Hepatocyte (in vitro differentiated cells): Measurements from ENCODE around the gene SCFD2.

Experiments used
- CTCF ChIP-seq: fragments of 200-600 bp; sonication (generic); IDR thresholded peaks from 2 replicates; pipeline ENCODE4 v1.5.1; 2016; ENCODE audit warnings: antibody characterized with exemption, mild to moderate bottlenecking; ENCODE audit not compliant: poor library complexity
- EZH2 ChIP-seq: fragments of 200-600 bp; sonication (generic); IDR thresholded peaks from 2 replicates; pipeline ENCODE4 v1.6.1; 2016; ENCODE audit warnings: antibody characterized with exemption, mild to moderate bottlenecking, borderline replicate concordance
- EZH2phosphoT487 ChIP-seq: fragments of 200-600 bp; sonication (generic); IDR thresholded peaks from one replicate; pipeline ENCODE4 v1.6.1; 2018; ENCODE audit warnings: antibody characterized with exemption, mild to moderate bottlenecking, low read depth, moderate library complexity; ENCODE audit not compliant: unreplicated experiment, severe bottlenecking

- no peak for TF ChIP-seq CTCF
- TF ChIP-seq EZH2 = no peak
- TF ChIP-seq EZH2phosphoT487 = no peak
Observed at GRCh38 chr4:53136954-53137353, 228.9 kb downstream of the SCFD2 start.
